A673 (cell line): ENCODE data around the gene GAR1. TPM values are rescaled to one million over a fixed set of nuclear protein-coding genes. Genes with fewer than 3 reads are reported as not detected.
A peak's percentile ranks its signal among the peaks of the same experiment; 100 is the strongest.

Experiments used
- BruUV-seq: library from RNA; stranded (reverse); fragments of 400-500 nt; replicated peaks from 2 replicates; lab custom pipeline; 2021; lab: Mats Ljungman, UMichigan
- CTCF ChIA-PET: fragments of 300-600 bp; sonication (Branson Sonifier 250); formaldehyde crosslinking; loops from one replicate; lab custom pipeline; 2022; ENCODE audit warnings: antibody characterized with exemption; lab: Charles Lee
- POLR2A ChIA-PET: fragments of 300-600 bp; sonication (Branson Sonifier 250); formaldehyde crosslinking; loops from one replicate; lab custom pipeline; 2022; ENCODE audit warnings: antibody characterized with exemption; ENCODE audit not compliant: low non-redundant PET; lab: Charles Lee
- DNase-seq: peaks from one replicate; pipeline ENCODE4 v3.0.0-alpha.2; 2015; ENCODE audit warnings: low spot score
- H3K27ac ChIP-seq: fragments of 200-600 bp; sonication (generic); 2 replicates; pipeline ENCODE4 v1.5.1; 2016; ENCODE audit warnings: mixed run types, low read depth, mild to moderate bottlenecking, mixed read lengths, antibody characterized with exemption, low read length; ENCODE audit not compliant: poor library complexity, severe bottlenecking
- H3K27me3 ChIP-seq: fragments of 200-600 bp; sonication (generic); replicated peaks from 2 replicates; pipeline ENCODE4 v1.6.1; 2017; ENCODE audit warnings: mixed run types, low read depth, mild to moderate bottlenecking, mixed read lengths, antibody characterized with exemption, low read length; ENCODE audit not compliant: insufficient read depth, poor library complexity
- H3K36me3 ChIP-seq: fragments of 200-600 bp; sonication (generic); 2 replicates; pipeline ENCODE4 v1.6.1; 2016; ENCODE audit warnings: mixed run types, mild to moderate bottlenecking, mixed read lengths, antibody characterized with exemption, low read length; ENCODE audit not compliant: insufficient read depth, poor library complexity, severe bottlenecking
- H3K4me1 ChIP-seq: fragments of 200-600 bp; sonication (generic); 2 replicates; pipeline ENCODE4 v1.6.1; 2017; ENCODE audit warnings: mixed run types, mild to moderate bottlenecking, mixed read lengths, antibody characterized with exemption, low read length; ENCODE audit not compliant: insufficient read depth, poor library complexity, severe bottlenecking
- H3K4me3 ChIP-seq: fragments of 200-600 bp; sonication (generic); 2 replicates; pipeline ENCODE4 v1.5.1; 2016; ENCODE audit warnings: low read depth, mixed run types, mild to moderate bottlenecking, mixed read lengths, low read length; ENCODE audit not compliant: poor library complexity, severe bottlenecking
- H3K9me3 ChIP-seq: fragments of 200-600 bp; sonication (generic); 2 replicates; pipeline ENCODE4 v1.6.1; 2016; ENCODE audit warnings: mixed run types, low read depth, mild to moderate bottlenecking, mixed read lengths, antibody characterized with exemption, low read length; ENCODE audit not compliant: poor library complexity, severe bottlenecking
- EZH2 ChIP-seq: fragments of 200-600 bp; sonication (generic); IDR thresholded peaks from 2 replicates; pipeline ENCODE4 v1.6.1; 2017; ENCODE audit warnings: borderline replicate concordance, low read depth, mild to moderate bottlenecking, mixed read lengths, antibody characterized with exemption, low read length; ENCODE audit not compliant: poor library complexity, severe bottlenecking
- intact Hi-C: fragments of 100-400 bp; cut with micrococcal nuclease; formaldehyde crosslinking; loops from one replicate; pipeline ENCODE4 v1.10.0; 2022; ENCODE audit not compliant: unreplicated experiment
- total RNA-seq: library from RNA; stranded (reverse); gene quantifications from 2 replicates; pipeline ENCODE4 v1.2.3, GENCODE V29; 2021
- TF ChIP-seq, protein P1 (sequence below): fragments of 300-800, 200-600 bp; sonication (generic); conservative IDR thresholded peaks from 2 replicates; pipeline ENCODE4 v1.5.1; 2017; ENCODE audit warnings: low read depth, mild to moderate bottlenecking, antibody characterized with exemption, low read length, moderate library complexity, mixed read lengths

Gene GAR1
- total RNA-seq, 1 experiment from 2014 or later, result 67.6 TPM

DNA sequence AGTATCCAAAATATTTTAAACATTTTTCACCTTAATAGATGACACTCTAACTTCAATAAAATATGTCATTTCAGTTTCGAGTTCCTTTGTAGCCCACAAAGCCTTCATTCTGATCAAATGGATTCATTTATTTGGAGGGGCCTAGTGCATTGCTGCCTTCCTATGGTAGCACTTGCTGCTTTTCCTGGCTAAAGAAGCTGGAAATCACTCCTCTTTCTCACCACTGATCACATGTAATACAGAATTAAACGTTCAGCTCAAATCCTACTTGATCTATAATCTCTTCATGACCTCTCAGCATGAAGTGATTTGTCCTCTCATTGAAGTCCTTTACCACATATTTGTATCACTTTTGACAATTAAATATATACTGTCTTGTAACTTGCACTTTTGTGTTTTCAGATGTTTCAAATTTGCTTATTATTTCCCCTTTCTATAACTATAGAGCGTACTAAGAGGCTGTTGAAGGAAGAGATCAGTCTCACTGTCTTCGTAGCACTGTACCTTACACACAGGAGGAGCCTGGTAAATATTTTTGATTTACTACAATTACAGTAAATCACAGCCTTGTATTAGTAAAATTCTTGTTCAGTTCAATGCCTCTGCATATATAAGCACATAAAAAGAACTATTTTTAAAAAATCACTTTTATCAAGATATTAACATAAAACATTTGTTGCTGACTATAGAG, 14.3 kb upstream of the GAR1 start:
- ChIA-PET POLR2A (no interaction called here), CTCF (interaction anchor here (1.1 kb wide), 1 partner anchor 374 kb away, joined by 3 read pairs; no protein-coding TSS in a partner anchor)
- no peak for DNase-seq
- TF ChIP-seq EZH2, result no peak
- TF ChIP-seq, protein P1, sequence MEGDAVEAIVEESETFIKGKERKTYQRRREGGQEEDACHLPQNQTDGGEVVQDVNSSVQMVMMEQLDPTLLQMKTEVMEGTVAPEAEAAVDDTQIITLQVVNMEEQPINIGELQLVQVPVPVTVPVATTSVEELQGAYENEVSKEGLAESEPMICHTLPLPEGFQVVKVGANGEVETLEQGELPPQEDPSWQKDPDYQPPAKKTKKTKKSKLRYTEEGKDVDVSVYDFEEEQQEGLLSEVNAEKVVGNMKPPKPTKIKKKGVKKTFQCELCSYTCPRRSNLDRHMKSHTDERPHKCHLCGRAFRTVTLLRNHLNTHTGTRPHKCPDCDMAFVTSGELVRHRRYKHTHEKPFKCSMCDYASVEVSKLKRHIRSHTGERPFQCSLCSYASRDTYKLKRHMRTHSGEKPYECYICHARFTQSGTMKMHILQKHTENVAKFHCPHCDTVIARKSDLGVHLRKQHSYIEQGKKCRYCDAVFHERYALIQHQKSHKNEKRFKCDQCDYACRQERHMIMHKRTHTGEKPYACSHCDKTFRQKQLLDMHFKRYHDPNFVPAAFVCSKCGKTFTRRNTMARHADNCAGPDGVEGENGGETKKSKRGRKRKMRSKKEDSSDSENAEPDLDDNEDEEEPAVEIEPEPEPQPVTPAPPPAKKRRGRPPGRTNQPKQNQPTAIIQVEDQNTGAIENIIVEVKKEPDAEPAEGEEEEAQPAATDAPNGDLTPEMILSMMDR, result no peak
- BruUV-seq, result no TSS peak
- Histone ChIP-seq H3K36me3 (no peaks in the 10 kb centered on the region), H3K27ac (no peak overlapping the region), H3K4me3 (no peak overlapping the region), H3K9me3 (no peaks in the 10 kb centered on the region), H3K4me1 (peaks cover 3% of the 10 kb centered on the region), H3K27me3 (no peaks in the 10 kb centered on the region)
- intact Hi-C loops, result loop anchor here (5.0 kb wide), 1 partner anchor 229 kb away; no protein-coding TSS in a partner anchor

DNA sequence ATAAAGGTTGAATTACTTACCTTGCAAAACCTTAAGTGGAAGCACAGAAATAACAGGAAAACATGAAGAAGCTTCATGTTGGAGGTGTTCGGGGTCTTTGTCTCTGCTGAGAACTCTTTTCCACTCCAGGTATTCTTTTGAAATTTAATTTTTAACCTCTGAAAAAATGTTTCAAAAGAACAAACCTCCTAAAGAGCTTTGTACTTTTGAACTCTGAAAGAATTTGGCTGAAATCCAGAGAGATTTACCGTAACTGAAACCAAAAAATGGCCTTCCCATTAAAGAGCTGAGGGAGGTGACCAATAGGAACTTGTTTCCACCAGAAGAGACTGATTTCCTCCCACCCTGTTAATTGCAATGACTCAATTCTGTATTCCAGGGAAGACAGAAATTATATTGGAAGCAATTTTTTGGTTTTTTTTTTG, 13.7 kb upstream of the GAR1 start, which contains the start of gene CFI:
TSS of gene CFI (minus strand) at position 105 of the 425 bp plus-strand sequence. CDS start at position 77, 28 bp downstream.
- ChIA-PET CTCF (interaction anchor here (1.1 kb wide), 1 partner anchor 374 kb away, joined by 3 read pairs; no protein-coding TSS in a partner anchor), POLR2A (interaction anchor here (1.2 kb wide), 1 partner anchor 13 kb away, joined by 4 read pairs; no protein-coding TSS in a partner anchor)
- H3K4me3 ChIP-seq, result no peak within 1 kb of the TSS
- H3K36me3 ChIP-seq, result no peaks in the 10 kb centered on the region
- peaks cover 3% of the 10 kb centered on the region for H3K4me1 ChIP-seq
- no peak within 1 kb of the TSS for H3K27ac ChIP-seq
- peak; percentile 76 for DNase-seq
- TF ChIP-seq, protein P1, result no peak
- no peak for TF ChIP-seq EZH2
- H3K27me3 ChIP-seq, result no peaks in the 10 kb centered on the region
- intact Hi-C loops, result loop anchor here (5.0 kb wide), 1 partner anchor 230 kb away; no protein-coding TSS in a partner anchor
- no TSS peak for BruUV-seq
- no peaks in the 10 kb centered on the region for H3K9me3 ChIP-seq

DNA sequence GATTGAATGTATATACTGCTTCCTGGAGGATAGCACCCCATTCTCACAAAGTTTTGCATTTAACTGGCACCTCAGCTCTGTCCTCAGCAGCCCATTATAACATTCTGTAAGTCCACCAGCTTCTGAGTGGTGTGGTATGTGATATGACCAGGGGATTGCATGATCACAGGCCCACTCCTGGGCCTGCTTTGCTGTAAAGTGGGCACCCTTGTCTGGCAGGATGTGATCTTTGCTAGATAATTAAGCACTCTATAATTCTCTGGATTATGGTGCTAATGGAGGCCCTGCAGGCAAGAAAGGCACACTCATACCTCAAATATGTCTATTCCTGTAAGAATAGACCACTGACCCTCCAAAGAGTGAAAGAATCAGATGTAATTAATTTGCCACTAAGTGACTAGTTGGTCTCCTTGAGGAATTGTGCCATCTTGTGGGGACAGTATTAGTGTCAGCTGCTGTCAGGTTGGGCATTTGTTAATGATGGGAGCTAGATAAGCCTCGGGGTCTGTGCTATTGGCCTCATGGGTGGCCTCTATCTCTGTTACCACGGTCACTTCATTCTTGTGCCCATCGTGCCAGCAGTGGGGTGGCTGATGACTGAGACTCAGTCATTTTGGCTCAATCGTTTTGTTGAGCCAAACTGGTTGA, 11.5 kb upstream of the GAR1 start:
- TF ChIP-seq, protein P1, result peak; percentile 74
- TF ChIP-seq EZH2, result no peak
- ChIA-PET CTCF (interaction anchor here (0.6 to 1.7 kb wide), 9 partner anchors 11 to 395 kb away, joined by 3 to 12 read pairs (median 5); partner anchors contain the start of genes CASP6, GAR1 and SEC24B), POLR2A (no interaction called here)
- no peaks in the 10 kb centered on the region for H3K9me3 ChIP-seq
- no peaks in the 10 kb centered on the region for H3K36me3 ChIP-seq
- intact Hi-C loops, result loop anchor here (2.0 to 5.0 kb wide), 3 partner anchors 101 to 381 kb away; partner anchors contain the start of gene CASP6
- no peaks in the 10 kb centered on the region for H3K27me3 ChIP-seq
- no peak overlapping the region for H3K27ac ChIP-seq
- peaks cover 3% of the 10 kb centered on the region for H3K4me1 ChIP-seq
- no peak overlapping the region for H3K4me3 ChIP-seq
- peak; percentile 83 for DNase-seq
- no TSS peak for BruUV-seq
